Activated CD8-positive, alpha-beta T cell treated with anti-CD3 and anti-CD28 coated beads for 36 hours (primary cell): Measurements from ENCODE around the gene DRC7. TPM values are rescaled to one million over a fixed set of nuclear protein-coding genes. Genes with fewer than 3 reads are reported as not detected.

Experiments
- ATAC-seq: fragments of 200-7000 bp; cut with Tn5 transposase; one replicate; pipeline ENCODE4 v1.10.0; 2021; ENCODE audit warnings: mild to moderate bottlenecking, moderate library complexity
- CTCF ChIA-PET: fragments of 350-600 bp; sonication (Branson Sonifier 250); formaldehyde crosslinking; loops from one replicate; lab custom pipeline; 2021; ENCODE audit warnings: antibody characterized with exemption; lab: Charles Lee
- POLR2A ChIA-PET: fragments of 350-600 bp; sonication (Branson Sonifier 250); formaldehyde crosslinking; loops from one replicate; lab custom pipeline; 2021; ENCODE audit warnings: antibody characterized with exemption; lab: Charles Lee
- DNase-seq: peaks from one replicate; pipeline ENCODE4 v3.0.0-alpha.2; 2020
- H3K27ac Mint-ChIP-seq: one replicate; pipeline ENCODE4 v1.8.0; 2021; ENCODE audit warnings: mild to moderate bottlenecking, mixed read lengths
- H3K27me3 Mint-ChIP-seq: one replicate; pipeline ENCODE4 v1.8.0; 2021; ENCODE audit warnings: mixed read lengths
- H3K36me3 Mint-ChIP-seq: one replicate; pipeline ENCODE4 v1.8.0; 2021; ENCODE audit warnings: low read depth, mixed read lengths
- H3K4me1 Mint-ChIP-seq: one replicate; pipeline ENCODE4 v1.8.0; 2021; ENCODE audit warnings: low read depth, mixed read lengths
- H3K4me3 Mint-ChIP-seq: one replicate; pipeline ENCODE4 v1.8.0; 2021; ENCODE audit warnings: mild to moderate bottlenecking, moderate library complexity, mixed read lengths
- H3K9me3 Mint-ChIP-seq: one replicate; pipeline ENCODE4 v1.8.0; 2021; ENCODE audit warnings: mixed read lengths
- CTCF ChIP-seq: fragments of 200-600 bp; IDR thresholded peaks from one replicate; pipeline ENCODE4 v1.8.0; 2022; ENCODE audit warnings: antibody characterized with exemption, mild to moderate bottlenecking
- intact Hi-C: fragments of 100-400 bp; cut with micrococcal nuclease; formaldehyde crosslinking; loops from one replicate; pipeline ENCODE4 v1.10.0; 2022
- total RNA-seq, 2 experiments: library from RNA; stranded (reverse); gene quantifications; one replicate each; pipeline ENCODE4 v1.2.3, GENCODE V29; 2021

Gene DRC7
- total RNA-seq, 2 experiments from 2014 or later: 0.58 TPM; not detected in 1

GRCh38 chr16:57649846-57650245 lies 44.8 kb upstream of the DRC7 start:
- POLR2A ChIA-PET: interaction anchor here (0.8 to 5.7 kb wide), 4 partner anchors 48 to 87 kb away, joined by 3 to 48 read pairs (median 26); no protein-coding TSS in a partner anchor
- intact Hi-C loops: loop anchor here (1.0 to 5.0 kb wide), 2 partner anchors 58 to 74 kb away; no protein-coding TSS in a partner anchor
- H3K36me3 Mint-ChIP-seq: no peaks in the 10 kb centered on the region

GRCh38 chr16:57651344-57652333 lies 43.0 kb upstream of the DRC7 start:
- peaks cover 36% of the 10 kb centered on the region for H3K4me1 Mint-ChIP-seq
- peak; percentile 22 for ATAC-seq

More at GRCh38 chr16:57649846-57650245, 44.8 kb upstream of the DRC7 start:
- CTCF ChIA-PET: interaction anchor here (0.5 to 7.0 kb wide), 28 partner anchors 13 to 233 kb away, joined by 3 to 265 read pairs (median 6); partner anchors contain the start of genes ADGRG1, ADGRG5, KATNB1 and POLR2C
- Mint-ChIP-seq H3K27me3 (no peaks in the 10 kb centered on the region), H3K27ac (no peak overlapping the region), H3K4me1 (peaks cover 33% of the 10 kb centered on the region), H3K4me3 (no peak overlapping the region), H3K9me3 (no peaks in the 10 kb centered on the region)
- no peak for TF ChIP-seq CTCF
- ATAC-seq (no peak), DNase-seq (no peak)

GRCh38 chr16:57652695-57653471 lies 41.7 kb upstream of the DRC7 start:
- DNase-seq: no peak
- TF ChIP-seq CTCF: no peak
- peaks cover 25% of the 10 kb centered on the region for H3K4me1 Mint-ChIP-seq
- no peaks in the 10 kb centered on the region for H3K9me3 Mint-ChIP-seq
- intact Hi-C loops: no loop called here
- no peaks in the 10 kb centered on the region for H3K27me3 Mint-ChIP-seq
- ChIA-PET CTCF (interaction anchor here (1.0 to 2.4 kb wide), 5 partner anchors 13 to 76 kb away, joined by 3 to 17 read pairs (median 11); no protein-coding TSS in a partner anchor), POLR2A (interaction anchor here (1.1 kb wide), 1 partner anchor 52 kb away, joined by 3 read pairs; no protein-coding TSS in a partner anchor)
- no peaks in the 10 kb centered on the region for H3K36me3 Mint-ChIP-seq
- no peak for ATAC-seq
- no peak overlapping the region for H3K27ac Mint-ChIP-seq
- no peak overlapping the region for H3K4me3 Mint-ChIP-seq

More at GRCh38 chr16:57651344-57652333, 43.0 kb upstream of the DRC7 start:
- intact Hi-C loops: no loop called here
- peak; percentile 44 for DNase-seq
- no peaks in the 10 kb centered on the region for H3K27me3 Mint-ChIP-seq
- H3K27ac Mint-ChIP-seq: peak overlapping the region; percentile 37
- ChIA-PET CTCF (interaction anchor here (1.0 to 7.0 kb wide), 5 partner anchors 12 to 75 kb away, joined by 3 to 127 read pairs (median 11); no protein-coding TSS in a partner anchor), POLR2A (interaction anchor here (1.1 kb wide), 1 partner anchor 51 kb away, joined by 3 read pairs; no protein-coding TSS in a partner anchor)
- no peaks in the 10 kb centered on the region for H3K36me3 Mint-ChIP-seq
- no peak overlapping the region for H3K4me3 Mint-ChIP-seq
- TF ChIP-seq CTCF: no peak
- H3K9me3 Mint-ChIP-seq: no peaks in the 10 kb centered on the region

- no peaks in the 10 kb centered on the region for H3K36me3 Mint-ChIP-seq
- H3K9me3 Mint-ChIP-seq: no peaks in the 10 kb centered on the region
- no peak for TF ChIP-seq CTCF
- ChIA-PET POLR2A (interaction anchor here (1.1 kb wide), 1 partner anchor 52 kb away, joined by 3 read pairs; no protein-coding TSS in a partner anchor), CTCF (interaction anchor here (0.9 to 1.8 kb wide), 2 partner anchors 63 to 77 kb away, joined by 4 to 15 read pairs; no protein-coding TSS in a partner anchor)
- H3K4me3 Mint-ChIP-seq: no peak overlapping the region
- no peaks in the 10 kb centered on the region for H3K27me3 Mint-ChIP-seq
- no peak overlapping the region for H3K27ac Mint-ChIP-seq
- peaks cover 15% of the 10 kb centered on the region for H3K4me1 Mint-ChIP-seq
- ATAC-seq (no peak), DNase-seq (no peak)
- intact Hi-C loops: no loop called here
Observed at GRCh38 chr16:57653936-57654335, 40.7 kb upstream of the DRC7 start.
